GM12891 (cell line): ENCODE data around the gene SLC38A11.
"Not testable (repeated sequence)": the region's sequence is repeated elsewhere in the genome, so short reads cannot be mapped to it uniquely, and the experiment has no call there.

Experiments used
- POLR2A ChIP-seq: IDR thresholded peaks from 2 replicates; pipeline ENCODE4 v1.6.1; 2011; ENCODE audit warnings: low read depth, low read length, control low read depth
- POLR2AphosphoS5 ChIP-seq: IDR thresholded peaks from 2 replicates; pipeline ENCODE4 v1.6.1; 2011; ENCODE audit warnings: low read depth, low read length, control low read depth
- POU2F2 ChIP-seq: IDR thresholded peaks from 2 replicates; pipeline ENCODE4 v1.6.1; 2011; ENCODE audit warnings: low read depth, mild to moderate bottlenecking, control low read depth, low read length, moderate library complexity

DNA sequence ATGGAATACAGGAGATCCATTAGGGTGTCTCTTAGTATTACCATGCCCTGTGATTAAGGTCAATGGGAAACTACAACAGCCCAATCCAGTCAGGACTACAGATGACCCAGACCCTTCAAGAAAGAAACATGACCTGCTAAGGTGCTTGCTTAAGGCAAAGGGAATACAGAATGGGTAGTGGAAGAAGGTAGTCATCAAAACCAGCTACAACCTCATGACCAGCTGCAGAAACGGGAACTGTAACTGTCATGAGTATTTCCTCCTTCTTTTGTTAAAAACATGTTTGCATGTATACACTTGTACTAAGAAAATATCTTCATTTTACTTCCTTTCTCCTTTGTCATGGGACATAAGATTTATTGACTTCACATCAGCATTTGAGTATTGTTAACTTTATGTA, 88.9 kb downstream of the SLC38A11 start:
- TF ChIP-seq POLR2A, POLR2AphosphoS5, POU2F2: not testable (repeated sequence)
